B cell (primary cell): Measurements from ENCODE around the gene GPR61. TPM values are rescaled to one million over a fixed set of nuclear protein-coding genes. Genes with fewer than 3 reads are reported as not detected.

ENCODE experiments used
- ATAC-seq: fragments of 200-7000 bp; cut with Tn5 transposase; one replicate; pipeline ENCODE4 v1.10.0; 2021; ENCODE audit warnings: low read depth, mild to moderate bottlenecking, moderate number of reproducible peaks, moderate library complexity
- CTCF ChIA-PET: fragments of 350-600 bp; sonication (Branson Sonifier 250); formaldehyde crosslinking; loops from one replicate; lab custom pipeline; 2021; ENCODE audit warnings: antibody characterized with exemption, inconsistent platforms; lab: Charles Lee
- POLR2A ChIA-PET: fragments of 350-600 bp; sonication (Branson Sonifier 250); formaldehyde crosslinking; loops from one replicate; lab custom pipeline; 2021; ENCODE audit warnings: antibody characterized with exemption; lab: Charles Lee
- DNase-seq: peaks from one replicate; pipeline ENCODE4 v3.0.0; 2013
- H2AFZ ChIP-seq: 2 replicates; pipeline ENCODE4 v1.6.1; 2012; ENCODE audit warnings: mild to moderate bottlenecking, low read depth, low read length; ENCODE audit not compliant: insufficient read depth, poor library complexity, severe bottlenecking
- H3K27ac ChIP-seq, 2 donors: 1 replicate in 1 of 2; 2 replicates in 1 of 2; pipeline ENCODE4 v1.5.1; 2012 to 2013; ENCODE audit warnings: low read length in 2 of 2, mild to moderate bottlenecking in 2 of 2, moderate library complexity in 1 of 2
- H3K27me3 ChIP-seq, 4 experiments: fragments of 200-600 bp in 1 of 4; sonication (generic) in 1 of 4; replicated peaks in 1 of 4; 1 replicate in 2 of 4; 2 replicates in 2 of 4; pipeline versions ENCODE4 v1.6.1 to v1.7.0; 2013 to 2016; ENCODE audit warnings: low read length in 3 of 4, mild to moderate bottlenecking in 2 of 4, mixed read lengths in 1 of 4, moderate library complexity in 1 of 4; ENCODE audit not compliant: insufficient read depth in 4 of 4, control insufficient read depth in 3 of 4; ENCODE audit errors: control extremely low read depth in 1 of 4
- H3K36me3 ChIP-seq, 2 experiments: replicated peaks in 1 of 2; 1 replicate in 1 of 2; 2 replicates in 1 of 2; pipeline versions ENCODE4 v1.6.1 to v1.7.1; 2013; ENCODE audit warnings: low read length in 1 of 2; ENCODE audit not compliant: insufficient read depth in 2 of 2, control insufficient read depth in 1 of 2; ENCODE audit errors: control extremely low read depth in 1 of 2, extremely low read depth in 1 of 2
- H3K4me1 ChIP-seq, 2 donors: fragments of 200-600 bp in 1 of 2; sonication (generic) in 1 of 2; 1 replicate in 1 of 2; 2 replicates in 1 of 2; pipeline versions ENCODE4 v1.5.1 to v1.6.1; 2013 to 2017; ENCODE audit warnings: low read length in 2 of 2; ENCODE audit not compliant: control insufficient read depth in 2 of 2, insufficient read depth in 2 of 2
- H3K4me2 ChIP-seq: replicated peaks from 2 replicates; pipeline ENCODE3; 2012; ENCODE audit warnings: mild to moderate bottlenecking, low read depth, low read length; ENCODE audit not compliant: poor library complexity, severe bottlenecking
- H3K4me3 ChIP-seq, 5 experiments: fragments of 200-600 bp in 1 of 5; sonication (generic) in 1 of 5; 1 replicate in 3 of 5; 2 replicates in 2 of 5; pipeline versions ENCODE4 v1.5.1 to v1.7.0; 2011 to 2016; ENCODE audit warnings: low read length in 4 of 5, mild to moderate bottlenecking in 4 of 5, low read depth in 2 of 5, control low read depth in 1 of 5, moderate library complexity in 1 of 5; ENCODE audit not compliant: insufficient read depth in 1 of 5; ENCODE audit errors: control extremely low read depth in 1 of 5, extremely low read depth in 1 of 5
- H3K79me2 ChIP-seq: fragments of 200-600 bp; sonication (generic); one replicate; pipeline ENCODE4 v1.6.0; 2016; ENCODE audit warnings: low read length; ENCODE audit not compliant: control insufficient read depth, insufficient read depth
- H3K9ac ChIP-seq: fragments of 200-600 bp; sonication (generic); 2 replicates; pipeline ENCODE4 v1.6.1; 2017; ENCODE audit warnings: mild to moderate bottlenecking, low read length, moderate library complexity
- H3K9me3 ChIP-seq, 3 donors: one replicate each; pipeline versions ENCODE4 v1.6.1 to v1.7.1; 2013; ENCODE audit warnings: low read length in 2 of 3; ENCODE audit not compliant: control insufficient read depth in 2 of 3, insufficient read depth in 1 of 3; ENCODE audit errors: control extremely low read depth in 1 of 3
- H4K20me1 ChIP-seq: 2 replicates; pipeline ENCODE4 v1.6.0; 2012; ENCODE audit warnings: mild to moderate bottlenecking, low read length; ENCODE audit not compliant: insufficient read depth, control insufficient read depth, poor library complexity, severe bottlenecking
- H3K27ac Mint-ChIP-seq: one replicate; pipeline ENCODE4 v1.8.0; 2021; ENCODE audit warnings: mixed read lengths
- H3K27me3 Mint-ChIP-seq: one replicate; pipeline ENCODE4 v1.8.0; 2021; ENCODE audit warnings: mixed read lengths
- H3K4me1 Mint-ChIP-seq: one replicate; pipeline ENCODE4 v1.8.0; 2021; ENCODE audit warnings: mixed read lengths
- H3K4me3 Mint-ChIP-seq: one replicate; pipeline ENCODE4 v1.8.0; 2021; ENCODE audit warnings: mixed read lengths
- H3K9me3 Mint-ChIP-seq: one replicate; pipeline ENCODE4 v1.8.0; 2022; ENCODE audit warnings: mixed read lengths; ENCODE audit not compliant: insufficient read depth
- EZH2 ChIP-seq: IDR thresholded peaks from 2 replicates; pipeline ENCODE4 v1.6.1; 2012; ENCODE audit warnings: borderline replicate concordance, low read depth, mild to moderate bottlenecking, moderate library complexity, low read length; ENCODE audit not compliant: insufficient read depth, poor library complexity, severe bottlenecking
- WGBS: methylation state at CpG from one replicate; pipeline ENCODE4 v1.1.5; 2013; ENCODE audit warnings: missing lambda C conversion rate; ENCODE audit not compliant: insufficient coverage; 5-methylcytosine and 5-hydroxymethylcytosine counted together
- intact Hi-C: fragments of 100-400 bp; cut with micrococcal nuclease; formaldehyde crosslinking; loops from one replicate; pipeline ENCODE4 v1.10.0; 2022
- polyA plus RNA-seq: library from polyadenylated mRNA; depleted of rRNA; stranded (reverse); fragments of >200 nt; gene quantifications from 2 replicates; pipeline ENCODE4 v1.2.3, GENCODE V29; 2012
- total RNA-seq, 2 donors: library from RNA; stranded (reverse); fragments of 120-200 nt in 1 of 2; gene quantifications; 1 replicate in 1 of 2; 2 replicates in 1 of 2; pipeline versions ENCODE4 v1.2.3 to v1.2.4, GENCODE V29; 2013 to 2022
- TF ChIP-seq, protein P1 (sequence below): fragments of 200-600 bp; IDR thresholded peaks from one replicate; pipeline ENCODE4 v1.8.0; 2022; ENCODE audit warnings: antibody characterized with exemption, mild to moderate bottlenecking

GPR61 gene
- total and polyA plus RNA-seq, 2 donors (not counting 1 experiment from before 2014, with no cell fraction given), result not detected

DNA sequence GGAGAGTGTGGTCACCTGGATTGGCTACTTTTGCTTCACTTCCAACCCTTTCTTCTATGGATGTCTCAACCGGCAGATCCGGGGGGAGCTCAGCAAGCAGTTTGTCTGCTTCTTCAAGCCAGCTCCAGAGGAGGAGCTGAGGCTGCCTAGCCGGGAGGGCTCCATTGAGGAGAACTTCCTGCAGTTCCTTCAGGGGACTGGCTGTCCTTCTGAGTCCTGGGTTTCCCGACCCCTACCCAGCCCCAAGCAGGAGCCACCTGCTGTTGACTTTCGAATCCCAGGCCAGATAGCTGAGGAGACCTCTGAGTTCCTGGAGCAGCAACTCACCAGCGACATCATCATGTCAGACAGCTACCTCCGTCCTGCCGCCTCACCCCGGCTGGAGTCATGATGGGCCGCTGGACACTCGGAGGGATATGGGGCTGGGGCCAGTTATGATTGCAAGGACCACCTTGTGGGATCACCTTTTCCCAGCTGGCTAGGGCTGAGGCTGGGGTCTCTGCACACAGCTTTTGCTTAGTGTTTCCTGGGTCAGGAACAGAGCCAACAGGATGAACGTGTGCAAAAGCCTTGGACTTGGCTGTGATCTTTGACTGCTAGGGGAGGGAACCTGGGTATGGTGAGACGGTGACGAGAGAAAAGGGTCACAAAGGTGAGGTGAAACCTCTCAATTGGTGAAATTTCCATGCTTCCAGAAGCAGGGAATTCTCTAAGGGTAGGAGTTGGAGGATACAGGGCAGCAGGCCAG lies 4.5 kb downstream of the GPR61 start:
- Histone ChIP-seq H3K9ac (no peak overlapping the region), H3K4me1 (peaks cover 16 to 19% of the 10 kb centered on the region in 2 donors), H3K27ac (no peak overlapping the region), H3K36me3 (no peaks in the 10 kb centered on the region), H3K27me3 (no peaks in the 10 kb centered on the region), H2AFZ (no peak overlapping the region), H4K20me1 (peaks cover 6% of the 10 kb centered on the region), H3K4me3 (no peak overlapping the region), H3K4me2 (no peak overlapping the region), H3K9me3 (no peaks in the 10 kb centered on the region), H3K79me2 (peaks cover 27% of the 10 kb centered on the region)
- no peak for ATAC-seq
- WGBS, result 91% methylated on average over 14 of the region's 14 CpGs
- CTCF ChIA-PET, result interaction anchor here (0.8 to 7.8 kb wide), 9 partner anchors 12 to 442 kb away, joined by 3 to 276 read pairs (median 8); partner anchors contain the start of genes AHCYL1 and ATXN7L2
- peaks cover 3% of the 10 kb centered on the region for H3K27me3 Mint-ChIP-seq
- H3K4me1 Mint-ChIP-seq, result peaks cover 26% of the 10 kb centered on the region
- POLR2A ChIA-PET, result no interaction called here
- no peak overlapping the region for H3K4me3 Mint-ChIP-seq
- no peak for TF ChIP-seq EZH2
- H3K27ac Mint-ChIP-seq, result no peak overlapping the region
- no peak for DNase-seq
- intact Hi-C loops, result no loop called here
- no peaks in the 10 kb centered on the region for H3K9me3 Mint-ChIP-seq

DNA sequence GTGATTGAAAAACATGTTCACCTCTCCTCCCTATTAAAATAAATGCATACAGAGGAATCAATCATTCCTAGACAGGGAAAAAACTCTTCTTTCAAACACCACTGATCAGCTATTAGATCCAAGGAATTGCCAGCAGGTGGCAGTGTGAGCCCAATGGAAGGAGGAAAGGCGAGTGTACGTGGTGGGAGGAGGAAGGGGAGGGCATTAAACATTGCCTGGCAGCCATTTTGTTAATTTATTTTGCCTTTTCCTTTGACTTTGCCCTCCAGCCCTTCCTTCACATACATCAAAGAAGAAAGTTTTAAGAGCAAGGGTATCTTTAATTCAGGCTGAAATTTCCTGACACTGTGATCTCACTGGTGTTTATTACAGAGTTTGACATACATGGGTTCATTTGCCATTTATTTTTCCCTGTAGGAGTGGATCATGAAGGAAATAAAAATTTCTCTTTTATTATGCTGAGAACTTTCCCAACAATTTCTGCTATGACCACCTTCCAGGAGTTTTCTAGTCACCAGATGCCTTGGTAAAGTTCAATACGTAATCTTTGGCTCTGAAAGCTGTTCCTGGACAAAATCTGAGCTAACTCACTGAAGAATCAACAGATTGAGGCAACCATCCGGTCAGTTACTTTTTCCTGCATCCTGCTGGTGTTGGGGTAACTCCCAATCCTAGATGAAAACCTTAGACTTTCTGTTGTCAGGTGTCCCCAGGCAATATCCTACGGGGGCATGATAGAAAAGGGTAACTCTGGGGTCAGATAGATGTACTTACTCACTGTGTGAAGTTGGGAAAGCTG lies 6.8 kb downstream of the GPR61 start:
- peak; percentile 44 for ATAC-seq
- no peak for TF ChIP-seq EZH2
- TF ChIP-seq, protein P1, sequence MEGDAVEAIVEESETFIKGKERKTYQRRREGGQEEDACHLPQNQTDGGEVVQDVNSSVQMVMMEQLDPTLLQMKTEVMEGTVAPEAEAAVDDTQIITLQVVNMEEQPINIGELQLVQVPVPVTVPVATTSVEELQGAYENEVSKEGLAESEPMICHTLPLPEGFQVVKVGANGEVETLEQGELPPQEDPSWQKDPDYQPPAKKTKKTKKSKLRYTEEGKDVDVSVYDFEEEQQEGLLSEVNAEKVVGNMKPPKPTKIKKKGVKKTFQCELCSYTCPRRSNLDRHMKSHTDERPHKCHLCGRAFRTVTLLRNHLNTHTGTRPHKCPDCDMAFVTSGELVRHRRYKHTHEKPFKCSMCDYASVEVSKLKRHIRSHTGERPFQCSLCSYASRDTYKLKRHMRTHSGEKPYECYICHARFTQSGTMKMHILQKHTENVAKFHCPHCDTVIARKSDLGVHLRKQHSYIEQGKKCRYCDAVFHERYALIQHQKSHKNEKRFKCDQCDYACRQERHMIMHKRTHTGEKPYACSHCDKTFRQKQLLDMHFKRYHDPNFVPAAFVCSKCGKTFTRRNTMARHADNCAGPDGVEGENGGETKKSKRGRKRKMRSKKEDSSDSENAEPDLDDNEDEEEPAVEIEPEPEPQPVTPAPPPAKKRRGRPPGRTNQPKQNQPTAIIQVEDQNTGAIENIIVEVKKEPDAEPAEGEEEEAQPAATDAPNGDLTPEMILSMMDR, result peak; percentile 89
- 80% methylated on average over 2 of the region's 5 CpGs for WGBS

More for the DNA sequence above, 6.8 kb downstream of the GPR61 start:
- intact Hi-C loops, result loop anchor here (1.0 kb wide), 1 partner anchor 94 kb away; no protein-coding TSS in a partner anchor
- Histone ChIP-seq H3K4me1 (peaks cover 25 to 33% of the 10 kb centered on the region in 2 donors), H4K20me1 (peaks cover 25% of the 10 kb centered on the region), H3K36me3 (peaks cover 0 to 2% of the 10 kb centered on the region in 2 experiments), H3K9ac (peak overlapping the region; percentile 97), H3K79me2 (peaks cover 50% of the 10 kb centered on the region), H3K27ac (peak overlapping the region; percentile 47 to 96), H3K4me3 (peak overlapping the region; percentile 15 to 93 (median 84)), H3K9me3 (no peaks in the 10 kb centered on the region), H2AFZ (peak overlapping the region; percentile 79), H3K4me2 (peak overlapping the region; percentile 86), H3K27me3 (no peaks in the 10 kb centered on the region)
- POLR2A ChIA-PET, result interaction anchor here (0.6 to 1.8 kb wide), 6 partner anchors 63 to 437 kb away, joined by 3 to 8 read pairs (median 6); partner anchors contain the start of gene ATXN7L2
- Mint-ChIP-seq H3K27ac (peak overlapping the region; percentile 99), H3K27me3 (peaks cover 3% of the 10 kb centered on the region), H3K4me3 (peak overlapping the region; percentile 99), H3K9me3 (no peaks in the 10 kb centered on the region), H3K4me1 (peaks cover 45% of the 10 kb centered on the region)
- DNase-seq, result peak; percentile 90
- CTCF ChIA-PET, result interaction anchor here (0.7 to 7.8 kb wide), 44 partner anchors 9 to 560 kb away, joined by 3 to 276 read pairs (median 5); partner anchors contain the start of genes AHCYL1, AMPD2, CYB561D1 and GNAT2
